ENCODE measurements around the gene ARMH3.
"Not testable (repeated sequence)": the region's sequence is repeated elsewhere in the genome, so short reads cannot be mapped to it uniquely, and the experiment has no call there.

ARMH3 gene

DNA sequence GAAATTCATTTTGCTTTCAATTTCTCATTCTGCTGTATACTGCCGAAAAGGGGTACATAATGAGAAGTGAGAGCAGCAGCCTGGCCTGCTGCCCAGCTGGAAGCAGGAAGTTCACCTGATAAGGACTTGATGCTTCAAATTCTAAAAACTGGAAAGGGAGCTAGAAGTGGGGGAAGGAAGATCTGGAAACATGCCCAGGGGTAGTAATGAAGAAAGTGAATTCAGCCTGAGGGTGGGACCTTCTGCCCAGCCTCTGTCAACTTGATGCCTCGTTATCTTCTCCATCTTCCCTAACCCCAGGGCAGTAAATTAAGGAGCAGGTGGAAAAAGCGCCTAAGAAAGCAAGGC, 69.4 kb downstream of the ARMH3 start:
- no peak for DNase-seq (ENCODE audit: low read depth, low spot score)

DNA sequence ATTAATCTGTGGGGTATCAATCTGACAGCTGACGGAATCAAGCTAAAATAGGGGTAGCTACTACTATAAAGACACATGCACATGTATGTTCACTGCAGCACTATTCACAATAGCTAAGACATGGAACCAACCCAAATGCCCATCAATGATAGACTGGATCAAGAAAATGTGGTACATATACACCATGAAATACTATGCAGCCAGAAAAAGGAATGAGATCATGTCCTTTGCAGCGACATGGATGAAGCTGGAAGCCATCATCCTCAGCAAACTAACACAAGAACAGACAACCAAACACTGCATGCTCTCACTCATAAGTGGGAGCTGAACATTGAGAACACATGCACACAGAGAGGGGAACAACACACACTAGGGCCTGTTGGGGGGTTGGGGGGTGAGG, 75.3 kb downstream of the ARMH3 start:
- DNase-seq (ENCODE audit: low read depth, low spot score): not testable (repeated sequence)

DNA sequence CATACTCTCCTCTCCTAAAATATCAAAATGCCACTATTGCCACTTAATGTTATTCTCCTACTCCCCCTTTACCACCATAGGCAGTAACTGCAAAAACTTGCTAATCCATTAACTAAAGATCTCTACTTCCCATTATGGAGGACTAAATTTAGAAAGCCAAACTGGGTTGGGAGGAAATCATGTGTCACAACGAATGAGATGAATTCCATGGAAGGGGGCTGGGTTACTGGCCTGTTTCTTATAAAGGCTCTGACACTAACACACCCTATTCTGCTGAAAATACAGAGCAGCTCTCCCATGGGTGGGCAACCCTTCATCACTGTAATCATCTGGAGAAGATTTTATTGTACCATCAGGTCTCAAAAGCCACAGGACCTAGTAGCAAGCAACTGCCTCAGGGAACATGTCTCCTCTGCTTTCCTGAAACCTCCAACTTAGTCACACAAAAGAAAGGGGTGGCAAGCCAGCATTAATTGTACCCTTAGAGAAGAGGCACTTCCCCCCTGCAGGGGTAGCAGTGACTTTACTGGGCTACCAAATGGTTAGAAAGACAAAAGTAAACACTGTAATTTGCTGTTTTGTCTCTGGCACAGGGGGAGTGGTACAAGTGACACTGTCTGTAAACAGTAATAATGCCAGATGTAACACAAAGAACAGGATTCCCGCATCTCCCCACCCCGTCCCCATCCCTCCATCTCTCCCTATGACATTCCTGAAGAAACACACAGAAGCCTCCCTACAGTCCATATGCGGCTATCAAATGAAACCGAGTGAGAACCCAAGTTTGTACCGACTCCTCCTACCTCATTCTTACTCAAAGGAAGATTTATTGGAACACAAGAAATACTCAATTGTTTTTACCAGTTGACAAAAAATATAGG, 81.6 kb downstream of the ARMH3 start:
- DNase-seq (ENCODE audit: low read depth, low spot score): no peak

DNA sequence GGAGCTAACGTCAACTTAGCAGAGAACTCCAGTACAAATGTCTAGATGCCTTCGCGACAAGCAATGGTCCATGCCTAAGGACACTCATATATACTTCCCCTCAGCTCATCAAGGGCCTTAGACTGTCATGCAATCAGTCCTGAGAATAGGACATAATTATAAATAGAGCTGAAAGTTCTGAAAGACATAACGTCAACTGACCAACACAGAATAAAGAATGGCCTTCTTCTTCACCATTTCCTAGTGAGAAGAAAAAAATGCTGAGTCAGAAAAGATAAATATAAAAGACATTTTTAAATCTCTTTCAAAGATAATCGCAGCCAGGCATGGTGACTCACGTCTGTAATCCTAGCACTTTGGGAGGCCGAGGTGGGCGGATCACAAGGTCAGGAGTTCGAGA, 83.2 kb downstream of the ARMH3 start:
- DNase-seq (ENCODE audit: low read depth, low spot score): no peak

DNA sequence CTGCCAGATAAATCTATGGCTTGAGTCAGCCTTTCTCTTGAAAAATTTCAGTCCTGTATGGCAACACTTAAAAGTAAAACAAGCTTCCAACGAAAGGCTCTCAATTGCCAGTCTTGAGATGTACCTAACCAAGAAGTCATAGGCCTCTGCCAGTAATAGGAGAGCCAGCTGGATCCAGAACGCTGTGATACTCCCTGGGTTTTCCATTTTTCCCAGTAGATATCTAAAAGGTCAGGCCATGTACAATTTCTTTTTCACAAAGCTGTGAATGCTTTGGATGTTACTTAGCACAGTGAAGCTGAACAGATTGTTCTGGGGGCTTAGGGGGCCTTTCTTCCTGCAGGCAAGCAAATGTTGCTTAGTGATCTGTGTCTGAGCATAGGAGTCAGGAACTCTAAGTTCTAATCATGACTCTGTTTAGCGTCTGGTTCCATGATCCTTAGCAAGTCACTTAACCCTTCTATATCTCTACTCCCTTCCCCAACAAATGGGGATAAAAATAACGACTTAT, 86.5 kb downstream of the ARMH3 start:
- no peak for DNase-seq (ENCODE audit: low read depth, low spot score)

DNA sequence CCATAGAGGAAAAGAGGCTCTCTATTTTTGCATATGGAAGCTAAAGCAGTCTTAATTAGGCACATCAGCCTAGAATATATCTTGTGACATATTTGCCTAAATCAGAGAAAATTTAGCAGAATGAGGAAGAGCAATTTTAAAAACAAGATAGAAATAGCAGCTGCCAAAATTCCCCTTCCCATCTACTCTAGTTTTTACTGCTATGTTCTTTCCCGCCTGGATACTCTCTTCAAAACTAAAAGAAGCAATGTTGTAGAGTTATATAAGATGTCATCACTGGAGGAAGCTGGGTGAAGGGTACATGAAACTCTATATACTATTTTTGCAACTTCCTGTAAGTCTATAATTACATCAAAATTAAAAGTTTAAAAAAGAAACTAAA, 87.0 kb downstream of the ARMH3 start:
- no peak for DNase-seq (ENCODE audit: low read depth, low spot score)

DNA sequence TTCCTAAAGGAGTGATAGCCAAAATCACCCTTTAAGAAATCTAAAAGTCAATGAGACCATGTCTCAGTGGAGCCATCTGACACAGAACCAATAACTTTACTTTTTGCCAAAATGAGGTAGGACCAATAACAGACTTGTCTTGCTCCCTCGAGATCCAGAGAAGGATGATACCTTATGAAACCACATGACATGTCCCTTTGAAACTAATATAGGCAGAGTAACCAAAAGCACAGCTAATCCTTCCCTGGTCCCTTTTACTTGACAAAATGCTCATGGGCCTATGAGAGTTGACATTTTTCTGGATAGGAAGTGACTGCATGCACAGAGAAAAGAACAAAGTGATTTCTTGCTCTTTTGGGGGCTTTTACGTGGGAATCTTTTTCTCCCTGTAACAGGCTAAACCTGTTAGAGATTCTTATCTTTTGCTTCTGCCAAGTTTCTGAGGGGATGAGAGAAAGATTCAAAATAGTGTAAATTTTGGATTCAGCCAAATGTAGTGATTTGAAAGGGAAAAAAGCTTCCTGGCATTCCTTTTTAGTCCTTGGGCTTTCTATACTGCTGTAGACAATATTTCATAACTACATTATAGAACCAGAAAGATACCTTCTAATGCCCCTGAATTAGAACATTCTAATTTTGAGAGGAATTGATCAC, 87.6 kb downstream of the ARMH3 start:
- no peak for DNase-seq (ENCODE audit: low read depth, low spot score)

DNA sequence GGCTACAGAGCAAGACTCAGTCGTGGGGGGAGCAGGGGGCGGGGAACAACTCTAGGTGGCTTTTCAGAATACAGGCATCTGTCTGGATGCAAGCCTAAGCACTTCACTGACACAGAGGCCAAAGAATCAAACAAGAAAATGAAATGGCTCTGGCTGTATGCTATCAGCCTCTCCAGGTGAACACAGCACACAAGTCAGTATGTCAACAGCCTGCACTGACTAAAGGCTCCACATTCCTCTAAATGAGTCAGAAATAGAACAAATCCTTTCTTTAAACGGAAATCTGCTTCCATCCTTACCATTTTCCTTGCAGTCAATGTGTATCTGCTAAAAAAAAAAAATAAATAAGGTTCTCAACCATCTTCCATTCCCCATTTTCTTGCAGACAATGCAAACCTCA, 88.3 kb downstream of the ARMH3 start:
- DNase-seq (ENCODE audit: low read depth, low spot score): no peak

DNA sequence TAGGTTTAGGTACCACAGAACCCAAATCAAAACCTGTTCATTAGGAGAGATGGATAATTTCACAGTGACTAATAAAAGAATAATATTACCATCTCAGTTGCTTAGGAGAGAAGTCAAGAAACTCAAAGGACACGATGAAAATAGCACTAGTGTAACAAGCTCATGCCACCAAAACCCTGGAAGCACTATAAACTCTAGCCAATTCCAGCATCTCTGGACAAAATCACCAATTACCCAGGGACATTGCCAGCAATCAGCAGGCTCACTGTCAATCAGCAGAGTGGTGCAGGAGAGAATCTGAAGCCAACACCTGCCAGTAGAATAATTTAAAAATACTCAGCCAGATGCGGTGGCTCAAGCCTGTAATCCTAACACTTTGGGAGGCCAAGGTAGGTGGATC, 88.9 kb downstream of the ARMH3 start:
- no peak for DNase-seq (ENCODE audit: low read depth, low spot score)

DNA sequence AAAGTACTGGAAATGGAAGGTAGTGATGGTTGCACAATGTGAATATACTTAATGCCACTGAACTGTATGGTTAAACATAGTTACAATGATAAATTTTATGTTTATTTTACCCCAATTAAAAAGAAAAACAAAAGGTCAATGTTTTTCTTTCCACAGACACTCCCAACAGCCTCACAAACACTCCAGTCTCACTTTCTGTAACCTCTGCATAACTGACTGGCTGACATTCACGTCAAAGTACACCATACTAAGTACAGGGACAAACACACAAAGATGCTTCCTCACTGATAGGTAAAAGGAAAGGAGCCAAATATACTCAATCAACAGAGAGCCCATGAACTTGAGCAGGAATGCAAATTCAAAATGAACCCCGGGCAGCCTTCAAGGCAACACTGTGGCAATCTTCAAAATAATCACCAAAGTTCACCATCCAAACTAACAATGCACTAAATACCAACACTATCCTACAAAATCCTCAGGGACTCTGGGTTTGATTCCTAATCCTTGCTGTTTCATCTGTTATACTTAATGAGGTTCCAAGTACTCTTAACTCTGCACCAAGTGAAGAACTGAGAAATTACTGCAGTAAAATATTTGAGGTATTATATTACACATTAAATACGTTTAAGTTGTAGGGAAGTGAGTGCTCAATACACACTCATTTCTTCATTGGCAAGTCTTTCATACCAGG, 90.8 kb downstream of the ARMH3 start:
- no peak for DNase-seq (ENCODE audit: low read depth, low spot score)

DNA sequence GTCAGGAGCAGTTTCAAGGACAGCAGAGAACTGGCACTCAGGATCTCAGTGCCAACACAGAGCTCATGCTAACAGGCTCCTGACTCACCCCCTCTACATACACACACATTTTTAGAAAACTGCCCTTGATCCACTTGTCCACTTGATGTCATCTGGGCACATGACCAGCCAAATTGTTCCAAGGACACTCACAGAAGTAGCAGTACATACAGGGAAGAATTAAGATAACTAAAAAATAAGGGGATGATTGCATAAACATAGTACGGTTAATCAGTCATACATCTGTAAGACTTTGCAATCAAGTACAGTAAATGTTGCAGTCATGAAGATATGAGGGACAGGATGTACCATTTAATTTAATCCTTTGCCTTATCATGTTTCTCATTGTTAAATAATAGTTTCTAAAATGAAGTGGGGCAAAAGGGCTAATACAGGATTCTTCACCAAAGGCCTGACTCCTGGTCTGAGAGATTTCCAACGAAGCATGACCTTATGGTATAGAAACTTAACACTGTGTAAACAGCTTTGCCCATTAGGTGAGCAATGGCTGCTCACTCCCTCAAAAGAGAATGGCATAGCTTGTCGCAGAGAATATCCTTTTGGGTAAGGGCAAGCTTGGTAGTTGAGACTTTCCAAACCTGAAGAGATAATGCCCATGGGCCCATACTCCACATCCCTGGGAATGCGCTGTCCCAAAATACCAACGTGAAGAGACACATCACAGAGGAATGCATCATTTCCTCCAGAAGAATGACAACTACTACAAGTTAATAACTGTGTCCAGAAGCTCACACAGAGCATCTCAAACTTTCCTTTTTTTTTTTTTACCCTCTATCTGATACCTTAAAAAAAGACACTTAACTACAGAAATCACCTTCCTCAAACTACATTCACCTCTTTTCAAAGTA, 94.1 kb downstream of the ARMH3 start:
- DNase-seq (ENCODE audit: low read depth, low spot score): no peak

DNA sequence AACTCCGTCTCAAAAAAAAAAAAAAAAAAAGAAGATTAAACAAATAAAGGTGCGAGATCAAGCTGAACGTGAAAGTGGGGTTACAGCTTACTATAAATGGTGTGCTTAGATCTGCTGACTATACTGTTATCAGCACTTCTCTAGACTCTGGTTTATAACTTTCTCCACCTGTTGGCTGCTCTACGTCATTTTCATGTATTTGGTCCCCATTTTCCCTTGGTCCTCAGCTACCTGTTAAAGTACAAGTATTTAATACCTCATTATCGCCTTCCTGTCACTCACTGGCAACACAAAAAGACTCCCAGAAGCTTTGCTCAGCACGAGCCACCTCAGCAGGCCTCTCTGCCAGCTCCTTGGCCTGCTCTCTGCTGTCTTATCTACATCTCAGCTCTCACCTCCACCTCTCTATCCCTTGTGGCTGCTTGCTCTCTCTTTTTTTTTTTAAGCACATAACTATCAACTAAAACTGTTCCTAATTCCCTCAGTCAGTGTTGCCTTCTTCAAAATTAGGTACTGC, 95.0 kb downstream of the ARMH3 start:
- no peak for DNase-seq (ENCODE audit: low read depth, low spot score)

DNA sequence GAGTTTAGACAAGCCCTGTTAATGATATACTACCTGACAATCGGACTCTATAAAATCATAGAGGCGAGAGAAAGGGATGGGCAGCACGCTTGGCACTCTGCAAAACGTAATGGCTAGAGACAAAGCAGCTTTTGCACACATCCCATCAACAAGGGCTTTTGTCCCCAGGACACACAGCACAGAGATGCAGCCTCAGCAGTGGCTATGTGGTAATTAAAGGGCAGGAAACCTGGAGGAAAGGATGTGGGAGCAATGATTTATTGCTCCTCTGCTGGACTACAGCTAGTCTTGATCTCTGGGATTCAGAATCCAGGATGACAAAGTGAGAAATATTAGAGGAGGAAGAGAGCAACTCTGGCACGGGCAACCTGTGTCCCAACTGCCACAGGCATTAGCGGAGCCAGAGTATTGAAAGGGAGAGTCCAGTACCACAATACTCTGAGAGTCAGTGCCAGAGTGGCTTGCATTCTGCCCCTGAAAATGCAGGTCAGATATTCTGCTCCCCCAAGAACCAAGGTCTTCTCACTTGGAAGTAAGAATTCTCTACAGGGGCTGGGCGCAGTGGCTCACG, 96.5 kb downstream of the ARMH3 start:
- DNase-seq (ENCODE audit: low read depth, low spot score): no peak

DNA sequence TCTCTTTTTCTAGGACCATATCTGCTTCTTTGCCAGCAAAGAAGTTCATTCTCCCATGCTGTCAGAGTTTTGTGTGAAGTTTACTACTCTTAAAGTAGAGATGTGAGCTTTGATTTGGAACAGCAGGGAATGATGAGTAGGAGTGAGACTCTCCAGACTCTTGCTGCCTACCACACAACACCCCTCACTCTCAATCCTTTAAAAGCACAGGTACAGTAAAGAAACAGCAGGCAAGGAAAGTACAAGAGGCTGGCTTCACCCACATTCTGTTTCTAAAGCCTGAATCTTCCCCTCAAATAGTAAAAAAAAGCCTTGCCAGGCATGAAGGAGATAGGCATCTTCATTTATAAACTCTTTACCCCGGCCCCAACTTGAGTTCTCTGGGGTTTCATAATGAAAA, 97.3 kb downstream of the ARMH3 start:
- no peak for DNase-seq (ENCODE audit: low read depth, low spot score)

DNA sequence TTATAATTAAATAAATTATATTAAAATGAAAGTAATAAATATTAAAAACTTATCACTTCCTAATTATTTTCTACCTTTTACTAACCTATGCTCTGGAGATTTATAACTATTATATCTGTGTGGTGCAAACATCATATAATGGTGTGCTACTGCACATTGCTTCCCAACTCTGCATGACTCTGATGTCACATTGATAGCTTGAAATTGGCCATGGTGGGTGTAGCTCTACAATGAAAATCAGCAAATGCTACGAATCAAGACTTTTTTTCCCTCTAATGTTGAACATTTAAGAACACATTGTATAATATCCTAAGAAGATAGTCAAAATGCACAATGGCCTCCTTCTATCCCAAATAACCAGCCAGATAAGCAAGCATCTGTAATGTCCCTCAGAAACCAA, 99.1 kb downstream of the ARMH3 start:
- DNase-seq (ENCODE audit: low read depth, low spot score): no peak

DNA sequence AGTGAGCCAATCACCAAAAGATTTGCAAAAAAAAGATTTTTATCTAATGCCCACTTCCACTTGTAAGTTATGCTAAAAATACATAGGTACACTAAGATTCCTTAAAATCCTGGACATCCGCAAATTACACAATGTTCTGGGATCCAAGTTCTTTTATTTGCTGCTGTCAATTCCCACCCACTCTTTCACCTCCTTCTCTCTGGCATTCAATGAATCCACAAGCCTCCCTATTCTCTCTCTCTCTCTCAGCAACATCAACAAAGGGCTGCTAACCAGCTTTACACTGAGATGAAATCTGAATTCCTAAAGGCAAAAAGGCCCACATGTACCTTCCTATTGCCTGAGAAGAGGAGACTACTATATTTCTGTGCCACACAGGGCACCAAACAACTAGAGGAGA, 99.9 kb downstream of the ARMH3 start:
- DNase-seq (ENCODE audit: low read depth, low spot score): no peak

DNA sequence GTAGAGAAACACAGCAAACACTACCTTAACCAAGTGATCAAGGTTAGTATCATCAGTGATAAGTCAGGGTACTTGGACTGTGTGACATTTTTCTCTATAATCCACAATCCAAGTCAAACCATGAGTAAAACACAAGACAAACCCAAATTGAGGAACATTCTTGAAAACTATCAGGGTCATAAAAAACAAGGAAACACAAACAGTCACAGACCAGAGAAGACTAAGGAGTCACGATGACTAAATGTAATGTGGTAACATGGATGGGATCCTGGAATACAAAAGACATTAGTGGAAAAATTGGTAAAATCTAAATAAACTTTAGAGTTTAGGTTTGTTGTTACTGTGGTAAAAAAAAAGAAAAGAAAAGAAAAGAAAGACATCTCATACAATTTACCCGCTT, 103.8 kb downstream of the ARMH3 start:
- DNase-seq (ENCODE audit: low read depth, low spot score): no peak

DNA sequence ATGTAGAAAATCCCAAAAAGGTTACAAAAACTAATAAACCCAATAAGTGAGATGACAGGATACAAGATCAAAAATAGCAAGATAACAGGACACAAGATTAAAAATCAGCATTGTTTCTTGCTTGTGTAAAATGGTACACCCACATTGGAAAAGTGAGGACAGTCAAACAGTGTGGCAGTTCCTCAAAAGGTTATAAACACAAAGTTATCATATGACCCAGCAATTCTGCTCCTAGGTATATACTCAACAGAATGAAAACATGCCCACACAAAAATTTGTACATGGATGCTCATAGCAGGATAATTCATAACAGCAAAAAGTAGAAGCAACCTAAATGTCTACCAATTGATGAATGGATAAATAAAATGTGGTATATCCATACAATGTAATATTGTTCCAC, 105.8 kb downstream of the ARMH3 start:
- no peak for DNase-seq (ENCODE audit: low read depth, low spot score)

DNA sequence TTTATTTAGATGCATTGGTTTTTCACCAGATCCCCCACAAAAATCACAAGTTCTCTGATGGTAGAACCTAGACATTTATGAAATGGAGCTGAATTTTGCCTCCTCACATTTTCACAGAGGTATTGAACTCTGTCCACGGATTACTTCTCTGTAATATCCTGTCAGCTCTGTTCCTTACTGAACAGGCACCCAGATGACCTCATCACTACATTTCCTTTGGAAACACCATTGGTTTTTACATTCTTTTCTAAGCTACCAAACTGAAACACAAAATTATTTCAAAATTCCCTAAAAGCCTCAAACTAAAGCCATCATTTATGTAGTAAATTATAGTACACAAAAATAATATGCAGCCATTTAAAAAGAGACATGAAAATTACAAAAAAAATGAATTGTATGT, 114.1 kb downstream of the ARMH3 start:
- no peak for DNase-seq (ENCODE audit: low read depth, low spot score)

DNA sequence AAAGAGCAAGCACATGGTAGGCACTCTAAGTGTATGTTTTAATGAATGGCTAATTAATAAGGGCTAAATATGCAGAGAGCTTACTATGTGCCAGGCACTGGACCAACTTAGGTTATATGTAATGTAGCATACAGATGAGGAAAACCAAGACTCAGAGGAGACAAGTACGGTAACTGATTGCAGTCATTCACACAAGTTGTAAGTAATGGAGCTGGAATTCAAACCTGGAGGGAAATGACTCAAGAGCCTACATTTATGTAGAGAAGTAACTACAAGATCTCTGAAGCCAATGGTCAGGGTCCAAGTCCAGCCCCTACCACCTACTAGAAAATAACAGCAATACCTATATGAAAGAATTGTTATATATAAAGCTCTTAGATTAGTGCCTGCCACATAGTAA, 115.1 kb downstream of the ARMH3 start:
- DNase-seq (ENCODE audit: low read depth, low spot score): no peak

DNA sequence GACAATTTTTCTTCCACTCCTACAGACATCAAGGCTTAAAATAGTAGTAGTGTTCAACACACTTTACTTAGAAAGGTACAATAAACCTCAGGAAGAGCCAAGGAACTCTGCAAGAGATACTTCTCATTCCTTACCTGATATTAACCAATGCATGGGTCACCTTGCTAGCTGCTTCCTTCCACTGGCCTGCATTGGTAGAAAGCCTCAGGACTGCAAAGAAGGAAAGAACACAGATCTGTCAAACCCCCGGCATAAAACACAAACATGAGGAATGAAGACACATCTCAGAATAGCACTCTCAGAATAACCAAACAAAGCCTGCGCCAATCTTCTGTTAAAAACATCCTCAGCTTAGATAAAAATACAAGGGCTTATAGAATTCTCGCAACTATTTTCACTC, 116.2 kb downstream of the ARMH3 start:
- DNase-seq (ENCODE audit: low read depth, low spot score): no peak

Data from brain pericyte (primary cell).